HepG2 (cell line): Measurements from ENCODE around the gene P3H4. TPM values are rescaled to one million over a fixed set of nuclear protein-coding genes. Genes with fewer than 3 reads are reported as not detected.

ENCODE experiments used
- BCL6 ChIP-seq: IDR thresholded peaks from 2 replicates; pipeline ENCODE4 v1.6.1; 2016; ENCODE audit warnings: missing genetic modification reagents, missing compliant biosample characterization
- CBX5 ChIP-seq: sonication (generic); formaldehyde crosslinking; IDR thresholded peaks from 2 replicates; pipeline ENCODE4 v1.4.0; 2020; ENCODE audit warnings: missing genetic modification reagents, borderline replicate concordance
- CERS6 ChIP-seq: sonication (generic); formaldehyde crosslinking; IDR thresholded peaks from 2 replicates; pipeline ENCODE4 v1.5.0; 2020; ENCODE audit warnings: missing genetic modification reagents
- FOSL2 ChIP-seq: sonication (generic); formaldehyde crosslinking; IDR thresholded peaks from 2 replicates; pipeline ENCODE4 v1.4.0; 2020; ENCODE audit warnings: missing genetic modification reagents
- HNF1A ChIP-seq, 2 experiments: sonication (generic) in 1 of 2; formaldehyde crosslinking in 1 of 2; IDR thresholded peaks; 2 replicates each; pipeline versions ENCODE4 v1.4.0 to v1.6.1; 2016 to 2020; ENCODE audit warnings: borderline replicate concordance in 1 of 2, low read depth in 1 of 2, mild to moderate bottlenecking in 1 of 2, missing genetic modification reagents in 1 of 2
- MATR3 ChIP-seq: sonication (generic); formaldehyde crosslinking; IDR thresholded peaks from 2 replicates; pipeline ENCODE4 v1.4.0; 2020; ENCODE audit warnings: missing genetic modification reagents
- NFE2L2 ChIP-seq: fragments of 150-350 bp; IDR thresholded peaks from 2 replicates; pipeline ENCODE4 v1.6.1; 2014; ENCODE audit warnings: low read length
- NFYB ChIP-seq: sonication (generic); formaldehyde crosslinking; IDR thresholded peaks from 2 replicates; pipeline ENCODE4 v1.4.0; 2020; ENCODE audit warnings: missing genetic modification reagents
- SMAD1 ChIP-seq: sonication (generic); formaldehyde crosslinking; IDR thresholded peaks from 2 replicates; pipeline ENCODE4 v1.4.0; 2020; ENCODE audit warnings: missing genetic modification reagents, low read depth, mild to moderate bottlenecking, borderline replicate concordance
- THAP9 ChIP-seq: sonication (generic); formaldehyde crosslinking; IDR thresholded peaks from 2 replicates; pipeline ENCODE4; 2020; ENCODE audit warnings: missing genetic modification reagents, mild to moderate bottlenecking, borderline replicate concordance
- TRAFD1 ChIP-seq: sonication (generic); formaldehyde crosslinking; IDR thresholded peaks from 2 replicates; pipeline ENCODE4 v1.5.1; 2020; ENCODE audit warnings: missing genetic modification reagents, mild to moderate bottlenecking, borderline replicate concordance
- U2AF2 ChIP-seq: fragments of 200-400 bp; formaldehyde crosslinking; IDR thresholded peaks from 2 replicates; pipeline ENCODE4 v1.6.1; 2017; ENCODE audit warnings: low read depth, mild to moderate bottlenecking, low read length
- ZNF562 ChIP-seq: sonication (generic); formaldehyde crosslinking; IDR thresholded peaks from 2 replicates; pipeline ENCODE4 v1.8.0; 2022; ENCODE audit warnings: missing genetic modification reagents, borderline replicate concordance
- ZNF7 ChIP-seq: IDR thresholded peaks from 2 replicates; pipeline ENCODE4 v1.6.1; 2016; ENCODE audit warnings: missing biosample characterization, missing genetic modification reagents
- ZNF770 ChIP-seq: sonication (generic); formaldehyde crosslinking; IDR thresholded peaks from 2 replicates; pipeline ENCODE4 v1.5.0; 2020; ENCODE audit warnings: mild to moderate bottlenecking, missing genetic modification reagents
- ZNF792 ChIP-seq: IDR thresholded peaks from 2 replicates; pipeline ENCODE4 v1.6.1; 2016
- polyA plus RNA-seq, 8 experiments: library from polyadenylated mRNA; depleted of rRNA in 3 of 8; stranded (reverse) in 7 of 8; unstranded in 1 of 8; fragments of >200 nt; fragmentation: Illumina TruSeq in 4 of 8; extraction: Trizol in 4 of 8; gene quantifications; 2 replicates each; pipeline versions ENCODE4 v1.2.1 to v1.2.3, GENCODE V29; 2011 to 2016; ENCODE audit warnings: low read depth in 4 of 8, missing spikeins in 1 of 8, mixed read lengths in 1 of 8; ENCODE audit not compliant: insufficient read depth in 1 of 8
- total RNA-seq, 5 experiments: library from RNA; depleted of rRNA; stranded (reverse); fragments of >200 nt; fragmentation: Illumina TruSeq; extraction: Trizol; gene quantifications; 2 replicates each; pipeline ENCODE4 v1.2.3, GENCODE V29; 2016; ENCODE audit warnings: low read depth in 1 of 5

Gene P3H4
- total and polyA plus RNA-seq, 2 of the 13 experiments (the other 11 are each of a cell fraction or from before 2014, with no cell fraction given), result 37.1 to 50.6 TPM

GRCh38 chr17:41812381-41813151, 817 bp upstream of the P3H4 start, which contains the start of gene FKBP10 (continued):
- TF ChIP-seq CBX5 (CRISPR knock-in tag) (peak; percentile 16; the same call in 1 of the 2 replicates), FOSL2 (peak; percentile 33; the same call in 1 of the 2 replicates), NFE2L2 (no peak), ZNF562 (CRISPR knock-in tag) (no peak), NFYB (CRISPR knock-in tag) (no peak; the same call in 1 of the 2 replicates), TRAFD1 (no peak), U2AF2 (0 out of 2 replicates have a peak, but pooled peaks have one; percentile 23), ZNF7 (CRISPR knock-in tag) (no peak), THAP9 (CRISPR knock-in tag) (peak; percentile 21; the same call in 1 of the 2 replicates), SMAD1 (CRISPR knock-in tag) (no peak), HNF1A (IDR thresholded peaks at IDR 0.05; ENCODE audit: low read depth) (no peak; the same call in 1 of the 2 replicates), HNF1A (CRISPR knock-in tag; IDR thresholded peaks at IDR 0.05; ENCODE audit: borderline replicate concordance) (peak; percentile 22; the same call in 1 of the 2 replicates), ZNF792 (CRISPR knock-in tag) (no peak), ZNF770 (peak; percentile 51; the same call in 1 of the 2 replicates), BCL6 (CRISPR knock-in tag) (peak; percentile 32), MATR3 (CRISPR knock-in tag) (no peak), CERS6 (CRISPR knock-in tag) (no peak)
